ENCODE data around the gene RNF112.

Gene RNF112

DNA sequence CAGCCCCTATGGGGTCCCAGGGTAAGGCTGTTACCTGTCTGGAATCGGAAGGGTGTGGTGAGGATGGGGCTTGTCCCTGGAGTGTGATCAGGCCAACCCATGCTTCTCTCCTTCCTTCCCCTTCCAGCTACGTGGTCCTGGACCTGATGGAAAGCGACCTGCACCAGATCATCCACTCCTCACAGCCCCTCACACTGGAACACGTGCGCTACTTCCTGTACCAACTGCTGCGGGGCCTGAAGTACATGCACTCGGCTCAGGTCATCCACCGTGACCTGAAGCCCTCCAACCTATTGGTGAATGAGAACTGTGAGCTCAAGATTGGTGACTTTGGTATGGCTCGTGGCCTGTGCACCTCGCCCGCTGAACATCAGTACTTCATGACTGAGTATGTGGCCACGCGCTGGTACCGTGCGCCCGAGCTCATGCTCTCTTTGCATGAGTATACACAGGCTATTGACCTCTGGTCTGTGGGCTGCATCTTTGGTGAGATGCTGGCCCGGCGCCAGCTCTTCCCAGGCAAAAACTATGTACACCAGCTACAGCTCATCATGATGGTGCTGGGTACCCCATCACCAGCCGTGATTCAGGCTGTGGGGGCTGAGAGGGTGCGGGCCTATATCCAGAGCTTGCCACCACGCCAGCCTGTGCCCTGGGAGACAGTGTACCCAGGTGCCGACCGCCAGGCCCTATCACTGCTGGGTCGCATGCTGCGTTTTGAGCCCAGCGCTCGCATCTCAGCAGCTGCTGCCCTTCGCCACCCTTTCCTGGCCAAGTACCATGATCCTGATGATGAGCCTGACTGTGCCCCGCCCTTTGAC is 30.3 kb upstream of the RNF112 start:
- in situ Hi-C loops (cut with HindIII; ENCODE audit: low sequenced_read_pairs) = no loop called here
- TF ChIP-seq, protein P1, sequence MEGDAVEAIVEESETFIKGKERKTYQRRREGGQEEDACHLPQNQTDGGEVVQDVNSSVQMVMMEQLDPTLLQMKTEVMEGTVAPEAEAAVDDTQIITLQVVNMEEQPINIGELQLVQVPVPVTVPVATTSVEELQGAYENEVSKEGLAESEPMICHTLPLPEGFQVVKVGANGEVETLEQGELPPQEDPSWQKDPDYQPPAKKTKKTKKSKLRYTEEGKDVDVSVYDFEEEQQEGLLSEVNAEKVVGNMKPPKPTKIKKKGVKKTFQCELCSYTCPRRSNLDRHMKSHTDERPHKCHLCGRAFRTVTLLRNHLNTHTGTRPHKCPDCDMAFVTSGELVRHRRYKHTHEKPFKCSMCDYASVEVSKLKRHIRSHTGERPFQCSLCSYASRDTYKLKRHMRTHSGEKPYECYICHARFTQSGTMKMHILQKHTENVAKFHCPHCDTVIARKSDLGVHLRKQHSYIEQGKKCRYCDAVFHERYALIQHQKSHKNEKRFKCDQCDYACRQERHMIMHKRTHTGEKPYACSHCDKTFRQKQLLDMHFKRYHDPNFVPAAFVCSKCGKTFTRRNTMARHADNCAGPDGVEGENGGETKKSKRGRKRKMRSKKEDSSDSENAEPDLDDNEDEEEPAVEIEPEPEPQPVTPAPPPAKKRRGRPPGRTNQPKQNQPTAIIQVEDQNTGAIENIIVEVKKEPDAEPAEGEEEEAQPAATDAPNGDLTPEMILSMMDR (IDR thresholded peaks at IDR 0.05; ENCODE audit: low read depth, low read length) = no peak
- H3K4me3 ChIP-seq (ENCODE audit: low read depth, low read length) = no peak overlapping the region
- no peak for DNase-seq (ENCODE audit: low read depth, low spot score)

DNA sequence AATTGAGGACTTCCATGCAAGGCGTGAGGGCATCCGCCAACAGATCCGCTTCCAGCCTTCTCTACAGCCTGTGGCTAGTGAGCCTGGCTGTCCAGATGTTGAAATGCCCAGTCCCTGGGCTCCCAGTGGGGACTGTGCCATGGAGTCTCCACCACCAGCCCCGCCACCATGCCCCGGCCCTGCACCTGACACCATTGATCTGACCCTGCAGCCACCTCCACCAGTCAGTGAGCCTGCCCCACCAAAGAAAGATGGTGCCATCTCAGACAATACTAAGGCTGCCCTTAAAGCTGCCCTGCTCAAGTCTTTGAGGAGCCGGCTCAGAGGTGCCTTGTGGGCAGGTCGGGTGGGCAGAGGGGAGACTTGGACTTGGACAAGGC is 29.7 kb upstream of the RNF112 start:
- DNase-seq (ENCODE audit: low read depth, low spot score) = no peak
- H3K4me3 ChIP-seq (ENCODE audit: low read depth, low read length) = no peak overlapping the region
- in situ Hi-C loops (cut with HindIII; ENCODE audit: low sequenced_read_pairs) = no loop called here
- TF ChIP-seq, protein P1 (IDR thresholded peaks at IDR 0.05; ENCODE audit: low read depth, low read length) = no peak

DNA sequence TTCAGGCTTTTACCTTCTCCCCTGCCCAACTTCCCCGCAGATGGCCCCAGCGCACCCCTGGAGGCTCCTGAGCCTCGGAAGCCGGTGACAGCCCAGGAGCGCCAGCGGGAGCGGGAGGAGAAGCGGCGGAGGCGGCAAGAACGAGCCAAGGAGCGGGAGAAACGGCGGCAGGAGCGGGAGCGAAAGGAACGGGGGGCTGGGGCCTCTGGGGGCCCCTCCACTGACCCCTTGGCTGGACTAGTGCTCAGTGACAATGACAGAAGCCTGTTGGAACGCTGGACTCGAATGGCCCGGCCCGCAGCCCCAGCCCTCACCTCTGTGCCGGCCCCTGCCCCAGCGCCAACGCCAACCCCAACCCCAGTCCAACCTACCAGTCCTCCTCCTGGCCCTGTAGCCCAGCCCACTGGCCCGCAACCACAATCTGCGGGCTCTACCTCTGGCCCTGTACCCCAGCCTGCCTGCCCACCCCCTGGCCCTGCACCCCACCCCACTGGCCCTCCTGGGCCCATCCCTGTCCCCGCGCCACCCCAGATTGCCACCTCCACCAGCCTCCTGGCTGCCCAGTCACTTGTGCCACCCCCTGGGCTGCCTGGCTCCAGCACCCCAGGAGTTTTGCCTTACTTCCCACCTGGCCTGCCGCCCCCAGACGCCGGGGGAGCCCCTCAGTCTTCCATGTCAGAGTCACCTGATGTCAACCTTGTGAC is 29.1 kb upstream of the RNF112 start:
- TF ChIP-seq, protein P1 (IDR thresholded peaks at IDR 0.05; ENCODE audit: low read depth, low read length) = no peak
- no peak overlapping the region for H3K4me3 ChIP-seq (ENCODE audit: low read depth, low read length)
- in situ Hi-C loops (cut with HindIII; ENCODE audit: low sequenced_read_pairs) = no loop called here
- DNase-seq (ENCODE audit: low read depth, low spot score) = no peak

DNA sequence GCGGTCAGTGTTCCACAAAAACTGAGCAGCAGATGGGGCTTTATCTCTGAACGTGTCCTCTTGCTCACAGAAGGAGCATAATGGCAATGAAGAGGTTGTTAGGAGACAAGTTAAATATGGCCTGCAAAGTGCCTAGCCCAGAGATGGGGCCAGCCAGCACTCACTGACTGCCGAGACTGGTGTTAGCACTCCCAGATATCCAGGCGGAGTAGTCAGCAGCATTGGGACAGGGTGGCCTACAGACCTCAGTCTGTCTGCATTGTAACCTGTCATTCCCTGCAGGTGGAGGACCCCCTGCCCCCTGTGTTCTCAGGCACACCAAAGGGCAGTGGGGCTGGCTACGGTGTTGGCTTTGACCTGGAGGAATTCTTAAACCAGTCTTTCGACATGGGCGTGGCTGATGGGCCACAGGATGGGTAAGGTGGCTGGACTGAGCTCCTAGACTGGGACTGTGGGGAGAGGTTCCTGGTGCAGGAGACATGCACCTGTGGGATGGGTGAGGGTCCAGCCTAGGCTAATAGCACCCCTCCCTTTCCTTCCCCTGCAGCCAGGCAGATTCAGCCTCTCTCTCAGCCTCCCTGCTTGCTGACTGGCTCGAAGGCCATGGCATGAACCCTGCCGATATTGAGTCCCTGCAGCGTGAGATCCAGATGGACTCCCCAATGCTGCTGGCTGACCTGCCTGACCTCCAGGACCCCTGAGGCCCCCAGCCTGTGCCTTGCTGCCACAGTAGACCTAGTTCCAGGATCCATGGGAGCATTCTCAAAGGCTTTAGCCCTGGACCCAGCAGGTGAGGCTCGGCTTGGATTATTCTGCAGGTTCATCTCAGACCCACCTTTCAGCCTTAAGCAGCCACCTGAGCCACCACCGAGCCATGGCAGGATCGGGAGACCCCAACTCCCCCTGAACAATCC is 28.2 kb upstream of the RNF112 start:
- TF ChIP-seq, protein P1 (IDR thresholded peaks at IDR 0.05; ENCODE audit: low read depth, low read length) = no peak
- no peak for DNase-seq (ENCODE audit: low read depth, low spot score)
- no peak overlapping the region for H3K4me3 ChIP-seq (ENCODE audit: low read depth, low read length)
- in situ Hi-C loops (cut with HindIII; ENCODE audit: low sequenced_read_pairs) = no loop called here

DNA sequence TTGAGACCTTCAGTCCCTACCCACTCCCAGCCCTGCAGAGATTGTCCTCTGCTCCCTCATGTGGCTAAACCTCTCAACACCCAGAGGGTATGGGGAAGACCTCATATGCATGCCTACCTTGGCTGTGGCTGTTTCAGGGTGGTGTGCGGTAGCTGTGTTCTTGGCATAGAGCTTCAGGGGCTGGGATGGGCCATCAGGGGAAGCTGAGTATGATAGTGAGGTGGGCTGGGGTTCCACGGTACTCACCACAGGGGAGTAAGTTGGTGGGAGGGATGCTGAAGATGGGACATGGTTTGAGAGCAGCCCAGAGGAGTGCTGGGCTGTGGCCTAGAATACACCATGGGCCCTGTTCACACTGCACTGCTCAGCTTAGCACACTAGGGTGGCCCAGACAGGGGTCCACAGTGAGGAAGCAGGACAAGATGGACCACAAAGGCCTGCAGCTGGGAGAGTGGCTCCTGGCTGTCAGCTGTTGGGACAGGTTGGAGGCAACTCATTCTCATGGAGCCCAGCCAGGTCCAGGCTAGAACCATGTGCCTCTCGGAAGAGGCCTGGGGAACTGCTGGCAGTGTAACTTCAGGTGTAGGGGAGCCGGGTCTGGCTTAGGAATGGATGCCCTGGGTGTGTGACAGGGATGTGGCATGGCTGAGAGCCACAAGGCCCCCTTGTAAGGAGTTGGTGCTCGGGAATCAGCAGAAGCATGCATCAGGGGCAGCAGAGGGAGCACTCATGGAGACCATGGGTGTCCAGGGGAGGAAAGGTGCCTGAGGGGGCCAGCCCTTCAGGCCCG is 27.2 kb upstream of the RNF112 start:
- DNase-seq (ENCODE audit: low read depth, low spot score) = no peak
- TF ChIP-seq, protein P1 (IDR thresholded peaks at IDR 0.05; ENCODE audit: low read depth, low read length) = no peak
- in situ Hi-C loops (cut with HindIII; ENCODE audit: low sequenced_read_pairs) = no loop called here
- H3K4me3 ChIP-seq (ENCODE audit: low read depth, low read length) = no peak overlapping the region

Data from astrocyte of the spinal cord (primary cell).